IMR-90 (cell line): ENCODE data around the gene C10orf71.

Source experiments
- CEBPB ChIP-seq: IDR thresholded peaks from 2 replicates; pipeline ENCODE4 v1.6.1; 2012; ENCODE audit warnings: low read depth, low read length, improper control_type of control experiment
- CTCF ChIP-seq: conservative IDR thresholded peaks from 2 replicates; pipeline ENCODE4 v1.5.1; 2012; ENCODE audit warnings: mild to moderate bottlenecking, low read depth, low read length, improper control_type of control experiment
- MAFK ChIP-seq: IDR thresholded peaks from 2 replicates; pipeline ENCODE4 v1.6.1; 2012; ENCODE audit warnings: low read depth, low read length, improper control_type of control experiment
- NFE2L2 ChIP-seq: fragments of 150-350 bp; IDR thresholded peaks from 2 replicates; pipeline ENCODE4 v1.6.1; 2016; ENCODE audit warnings: low read depth, mild to moderate bottlenecking, low read length
- POLR2A ChIP-seq: IDR thresholded peaks from 2 replicates; pipeline ENCODE4 v1.6.1; 2012; ENCODE audit warnings: mild to moderate bottlenecking, low read depth, low read length

GRCh38 chr10:49368256-49368655 is 69.3 kb downstream of the C10orf71 start:
- TF ChIP-seq POLR2A (no peak), CTCF (no peak), CEBPB (no peak), NFE2L2 (no peak), MAFK (no peak)
